ENCODE results near the gene LTA4H.

Gene LTA4H

DNA sequence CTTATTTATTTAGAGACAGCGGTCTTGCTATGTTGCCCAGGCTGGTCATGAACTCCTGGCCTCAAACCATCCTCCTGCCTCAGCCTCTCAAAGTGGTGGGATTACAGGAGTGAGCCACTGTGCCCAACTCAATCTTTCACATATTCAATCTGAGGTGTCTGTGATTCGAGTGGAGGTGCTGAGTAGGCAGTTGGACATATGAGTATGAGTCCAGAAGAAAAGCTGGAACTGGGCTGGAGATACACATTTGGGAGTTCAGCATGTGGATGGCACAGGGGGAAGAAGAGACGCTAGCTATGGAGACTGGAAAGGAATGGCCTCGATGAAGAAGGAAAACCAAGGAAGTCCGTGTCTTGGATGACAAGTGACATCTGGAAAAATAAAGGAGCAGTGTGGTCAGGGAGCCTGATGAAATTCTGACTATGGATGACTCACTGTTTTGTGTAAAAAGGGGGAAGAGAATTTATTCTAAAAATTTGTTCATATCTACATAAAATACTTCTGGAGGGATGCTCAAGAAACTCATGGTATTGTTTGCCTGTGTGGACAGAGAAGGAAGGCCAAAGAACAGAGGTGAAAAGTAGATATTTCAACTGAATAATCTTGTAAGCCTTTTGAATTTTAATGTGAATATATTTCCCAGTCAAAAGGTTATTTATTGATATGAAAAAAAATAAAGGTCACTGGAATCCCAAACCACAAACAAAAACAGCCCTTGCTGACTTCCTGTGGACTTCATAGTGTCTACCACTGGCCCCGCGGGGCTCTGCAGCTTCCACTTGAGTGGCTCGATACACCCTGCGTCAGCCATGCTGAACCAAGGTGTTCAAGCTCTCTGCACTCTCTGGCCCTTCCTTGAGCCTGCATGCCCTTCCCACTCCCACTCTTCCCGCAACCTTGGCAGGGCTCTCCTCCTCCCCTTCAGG, 8.9 kb upstream of the LTA4H start:
- FAIRE-seq (no peak), DNase-seq (ENCODE audit: insufficient read length, low spot score) (no peak)
- TF ChIP-seq CTCF (IDR thresholded peaks at IDR 0.05; ENCODE audit: insufficient read depth, missing control alignments): no peak

- TF ChIP-seq CTCF (IDR thresholded peaks at IDR 0.05; ENCODE audit: insufficient read depth, missing control alignments): no peak
- DNase-seq (ENCODE audit: insufficient read length, low spot score) (no peak), FAIRE-seq (no peak)
Observed at GRCh38 chr12:96041181-96041580, 5.8 kb upstream of the LTA4H start.

DNA sequence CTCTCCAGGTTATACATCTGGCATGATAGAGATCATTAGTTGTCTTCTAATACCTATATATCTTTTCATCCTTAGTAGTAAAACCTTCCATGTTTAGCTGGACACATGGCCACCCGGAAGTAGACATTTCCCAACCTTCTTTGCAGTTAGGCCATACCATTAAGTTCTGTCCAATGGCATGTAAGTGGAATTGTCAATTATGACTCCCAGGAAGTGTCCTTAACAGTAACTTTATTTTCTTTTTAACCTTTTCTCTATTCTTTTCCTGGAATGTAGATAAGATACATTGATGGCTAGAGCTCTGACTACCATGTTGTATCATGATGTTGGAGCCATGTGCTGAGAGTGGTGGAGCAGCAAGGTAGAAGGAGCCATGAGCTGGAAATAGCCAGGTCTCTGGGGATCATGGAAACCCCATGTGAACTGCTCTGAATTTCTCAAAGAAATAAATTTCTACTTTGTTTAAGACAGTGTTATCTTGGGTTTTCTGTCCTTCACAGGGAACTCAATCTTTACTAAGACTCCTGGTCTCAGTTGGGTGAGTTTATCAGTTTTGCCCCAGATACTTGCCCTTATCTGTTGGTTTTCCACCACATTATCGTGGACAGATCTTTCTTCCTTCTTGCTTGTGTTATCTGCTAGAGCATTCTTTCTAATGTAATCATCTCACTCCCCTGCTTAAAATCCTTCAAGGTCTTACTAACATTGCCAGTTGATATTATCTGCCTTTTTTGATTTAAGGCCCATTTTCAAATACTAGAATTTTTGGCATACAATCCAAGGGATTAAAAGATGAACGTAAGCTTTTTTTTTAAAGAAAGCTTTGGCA, 5.1 kb upstream of the LTA4H start:
- TF ChIP-seq CTCF (IDR thresholded peaks at IDR 0.05; ENCODE audit: insufficient read depth, missing control alignments): no peak
- DNase-seq (ENCODE audit: insufficient read length, low spot score): no peak
- no peak for FAIRE-seq

- TF ChIP-seq CTCF (IDR thresholded peaks at IDR 0.05; ENCODE audit: insufficient read depth, missing control alignments): no peak
- DNase-seq (ENCODE audit: insufficient read length, low spot score) (no peak), FAIRE-seq (no peak)
Observed at GRCh38 chr12:96039516-96039915, 4.1 kb upstream of the LTA4H start.

- TF ChIP-seq CTCF (IDR thresholded peaks at IDR 0.05; ENCODE audit: insufficient read depth, missing control alignments): no peak
- DNase-seq (ENCODE audit: insufficient read length, low spot score) (no peak), FAIRE-seq (no peak)
Observed at GRCh38 chr12:96036765-96037455, 1.5 kb upstream of the LTA4H start.

DNA sequence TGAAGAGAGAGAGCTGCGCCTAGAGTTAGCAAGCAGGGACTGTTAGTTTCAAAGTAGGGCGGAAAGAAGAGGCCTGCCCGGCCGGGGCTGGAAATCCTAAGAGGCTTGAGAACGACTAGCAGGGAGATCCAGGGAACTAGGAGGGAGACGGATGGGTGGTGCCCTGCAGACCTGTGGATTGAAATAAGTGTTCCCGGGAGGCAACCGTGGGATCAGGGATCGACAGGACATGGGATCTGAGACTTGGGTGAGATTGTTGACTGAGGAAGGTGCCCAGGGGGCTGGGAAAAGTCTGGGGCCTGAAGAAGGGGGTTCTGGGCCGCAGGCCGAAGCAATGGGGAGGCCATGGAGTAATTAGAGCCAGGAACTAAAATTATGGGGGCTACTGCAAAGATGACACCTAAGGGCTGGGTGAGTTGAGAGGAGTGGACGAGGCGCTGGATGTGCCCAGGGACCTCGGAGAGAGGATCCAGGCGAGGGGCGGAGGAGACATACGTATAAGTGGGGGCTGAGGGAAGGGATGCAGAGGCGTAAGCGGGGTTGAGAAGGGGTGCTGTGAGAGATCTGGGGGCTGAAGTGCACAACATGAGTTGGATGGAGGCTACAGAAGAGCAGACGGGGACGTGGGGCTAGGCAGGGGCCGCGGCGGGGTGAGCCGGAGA, 635 bp downstream of the LTA4H start:
- FAIRE-seq (no peak), DNase-seq (ENCODE audit: insufficient read length, low spot score) (no peak)
- TF ChIP-seq CTCF (IDR thresholded peaks at IDR 0.05; ENCODE audit: insufficient read depth, missing control alignments): no peak

Measured in D721Med (cell line).